Cerebellar nuclear complex (tissue), 1 donor: Measurements from ENCODE around the gene KLK5.
"Not testable (repeated sequence)": the region's sequence is repeated elsewhere in the genome, so short reads cannot be mapped to it uniquely, and the experiment has no call there.

Experiments
- DNase-seq, 2 experiments: peaks; one replicate each; lab custom pipeline; 2025; lab: John Stamatoyannopoulos, UW

KLK5 gene, protein sequence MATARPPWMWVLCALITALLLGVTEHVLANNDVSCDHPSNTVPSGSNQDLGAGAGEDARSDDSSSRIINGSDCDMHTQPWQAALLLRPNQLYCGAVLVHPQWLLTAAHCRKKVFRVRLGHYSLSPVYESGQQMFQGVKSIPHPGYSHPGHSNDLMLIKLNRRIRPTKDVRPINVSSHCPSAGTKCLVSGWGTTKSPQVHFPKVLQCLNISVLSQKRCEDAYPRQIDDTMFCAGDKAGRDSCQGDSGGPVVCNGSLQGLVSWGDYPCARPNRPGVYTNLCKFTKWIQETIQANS

DNA sequence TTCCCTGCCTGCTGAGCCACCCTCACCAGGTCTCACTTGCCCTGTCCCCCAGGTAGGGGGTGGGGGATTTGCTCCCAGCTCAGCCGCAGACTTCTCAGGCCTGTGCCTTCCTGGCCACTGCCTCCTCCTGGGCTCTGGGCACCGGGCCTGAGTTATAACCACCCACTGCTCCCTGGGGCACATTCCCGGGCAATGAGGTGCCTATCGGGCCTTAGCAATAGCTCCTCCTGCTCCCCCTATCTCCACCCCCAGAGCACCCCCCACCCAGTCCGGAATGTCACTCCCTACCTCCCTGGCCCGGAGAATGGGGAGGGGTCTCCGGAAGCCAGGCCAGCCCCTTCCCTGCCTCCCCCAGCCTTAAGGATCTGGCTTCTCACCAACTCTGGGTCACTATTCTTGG, at the start of gene KLK5:
Gene KLK5, minus strand, starts transcription at position 129 of the 400 bp plus-strand sequence. CDS start 381 bp downstream, outside the sequence.
- no peak for DNase-seq

DNA sequence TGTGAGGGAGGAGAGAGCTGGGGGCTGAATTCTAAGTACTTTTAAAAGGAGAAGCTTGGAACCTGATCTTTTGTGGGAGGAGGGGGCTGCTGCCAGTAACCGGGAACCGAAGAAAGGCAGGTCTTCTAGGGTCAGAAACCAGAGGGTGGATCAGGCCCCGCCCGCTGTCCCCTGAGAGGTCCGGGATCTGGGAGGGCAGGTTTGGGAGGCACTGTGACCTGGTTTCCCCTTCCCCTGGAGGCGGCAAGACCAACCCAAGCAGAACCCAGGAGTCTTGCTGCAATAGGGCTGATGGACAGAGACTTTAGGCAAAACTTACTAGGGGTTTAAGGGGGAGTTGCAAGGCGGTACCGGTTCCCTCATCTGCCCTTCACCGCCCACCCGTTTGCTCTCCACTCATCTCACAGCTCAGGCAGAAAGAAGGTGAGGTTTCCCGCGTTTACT, 49.3 kb upstream of the KLK5 start:
- DNase-seq = no peak

DNA sequence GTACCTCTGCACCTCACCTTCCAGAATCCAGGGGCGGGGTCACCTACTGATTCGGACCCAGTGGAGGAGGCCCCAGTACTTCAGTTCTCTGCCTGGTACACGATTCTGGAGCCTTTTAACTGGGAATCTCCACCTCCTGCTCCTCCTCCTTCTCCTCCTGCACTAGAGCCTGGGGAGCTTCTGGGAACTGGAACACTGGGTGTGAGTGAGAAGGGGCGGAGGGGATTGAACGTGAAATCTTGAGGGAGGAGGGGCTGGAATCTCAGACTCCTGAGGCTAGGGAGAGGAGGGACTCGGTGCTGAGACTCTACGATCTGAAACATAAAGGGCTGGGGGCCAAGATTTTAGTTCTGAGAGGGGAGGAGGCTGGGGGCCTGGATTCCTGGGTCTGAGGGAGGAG, 48.7 kb upstream of the KLK5 start, which contains the start of gene KLK8:
Gene KLK8, minus strand, starts transcription at position 90 of the 400 bp plus-strand sequence. CDS start 437 bp downstream, outside the sequence.
- DNase-seq = no peak

DNA sequence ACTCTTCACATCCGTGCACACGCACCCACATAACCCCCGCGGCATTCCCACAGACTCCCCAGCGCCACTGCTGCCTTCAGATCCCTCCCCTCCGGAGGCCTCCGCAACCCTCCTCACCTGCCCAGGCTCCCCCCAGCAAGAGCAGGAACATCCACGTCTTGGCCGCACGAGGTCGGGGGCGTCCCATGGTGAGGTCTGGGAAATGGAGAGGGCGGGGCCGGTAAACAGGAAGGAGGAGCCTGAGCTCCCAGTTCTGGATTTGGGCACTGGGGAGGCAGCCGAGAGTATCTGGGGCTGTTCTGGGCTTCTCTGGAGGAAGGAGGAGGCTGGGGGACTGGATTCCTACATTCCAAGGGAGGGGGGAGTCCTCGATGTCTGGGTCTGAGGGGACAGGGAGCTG, 48.1 kb upstream of the KLK5 start:
- no peak for DNase-seq

DNA sequence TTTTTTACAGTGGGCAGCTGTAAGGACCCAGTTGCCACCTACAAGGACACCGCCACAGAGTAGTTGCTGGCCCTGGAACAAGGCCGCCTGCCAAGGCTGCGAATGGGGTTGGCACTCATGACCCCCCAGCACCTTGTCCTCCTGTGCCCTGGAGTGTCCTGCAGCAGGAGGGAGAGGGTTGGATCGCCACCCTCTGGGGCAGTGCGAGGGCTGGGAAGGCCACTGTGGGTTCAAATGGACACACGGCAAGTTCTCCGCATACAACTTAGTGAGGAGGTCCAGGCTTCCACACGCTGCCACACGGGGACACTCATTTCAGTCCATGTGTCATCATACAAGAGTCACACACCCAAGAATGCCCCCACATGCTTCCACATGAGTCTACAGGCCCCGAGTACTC, 47.6 kb upstream of the KLK5 start:
- no peak for DNase-seq

DNA sequence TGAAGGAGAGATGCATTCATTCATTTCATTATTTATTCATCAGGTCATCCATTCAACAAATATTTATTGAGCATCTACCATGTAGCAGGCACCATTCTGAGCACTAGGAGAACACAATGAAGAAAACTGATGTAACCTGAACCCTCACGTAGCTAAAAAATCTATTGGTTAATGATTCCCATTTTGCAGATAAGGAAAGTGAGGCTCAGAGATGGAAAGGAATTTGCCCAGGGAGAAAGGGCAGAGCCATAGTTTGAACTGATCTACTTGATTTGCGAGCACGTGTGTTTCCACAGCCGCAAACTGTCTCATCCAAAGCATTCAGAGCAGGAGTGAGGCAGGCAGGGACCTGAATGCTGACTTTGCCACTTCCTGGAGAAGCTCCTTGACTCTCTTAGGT, 45.8 kb upstream of the KLK5 start:
- no peak for DNase-seq

DNA sequence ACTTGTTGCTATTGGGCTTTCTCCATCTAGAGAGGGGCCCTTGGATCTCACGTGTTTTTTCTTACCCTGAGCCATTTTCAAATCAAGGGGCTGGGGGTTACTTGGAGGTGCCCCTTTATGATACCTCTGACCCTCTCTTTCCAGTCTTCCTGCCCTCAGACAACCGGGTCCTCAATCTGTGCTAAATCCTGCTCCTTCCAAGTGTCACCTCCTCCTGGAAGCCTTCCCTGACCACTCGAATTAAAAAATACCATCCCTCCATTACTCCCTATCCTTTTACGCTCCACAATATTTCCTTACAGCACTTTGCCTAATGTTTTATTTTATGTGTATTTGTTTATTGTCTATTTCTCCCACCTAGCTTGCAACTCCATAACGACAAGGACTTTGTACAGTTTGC, 45.2 kb upstream of the KLK5 start:
- no peak for DNase-seq

DNA sequence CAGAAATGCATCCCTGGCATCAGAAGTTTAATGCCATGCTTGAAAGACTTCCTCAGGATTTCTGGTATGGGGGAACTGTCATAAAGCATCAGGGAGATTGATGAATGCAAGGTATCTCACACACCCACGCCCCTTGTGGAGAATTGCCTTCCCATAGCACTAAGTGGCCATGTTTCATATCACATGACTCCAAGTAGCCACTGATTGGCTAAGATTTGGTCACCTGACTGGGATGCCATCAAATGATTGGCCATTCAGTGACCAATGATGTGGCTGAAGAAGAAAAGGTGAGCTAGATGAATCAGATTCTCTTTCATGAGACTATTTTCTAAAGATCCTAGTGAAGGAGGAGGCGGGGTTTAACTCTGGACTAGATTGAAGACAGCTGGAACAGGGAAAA, 41.3 kb upstream of the KLK5 start:
- no peak for DNase-seq

DNA sequence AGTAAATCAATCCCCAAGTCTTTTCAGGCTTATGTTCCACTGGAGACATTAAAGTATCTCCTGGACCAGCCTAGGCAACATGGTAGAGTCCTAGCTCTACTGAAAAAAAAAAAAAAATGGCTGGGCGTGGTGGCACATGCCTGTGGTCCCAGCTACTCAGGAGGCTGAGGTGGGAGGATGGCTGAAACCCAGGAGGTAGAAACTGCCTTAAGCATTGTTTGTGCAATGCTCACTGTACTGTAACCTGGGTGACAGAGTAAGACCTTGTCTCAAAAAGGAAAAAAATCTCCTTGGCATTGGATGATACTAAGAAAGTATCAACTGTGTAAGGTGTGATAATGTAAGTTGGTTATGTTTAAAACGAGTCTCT, 39.8 kb upstream of the KLK5 start:
- DNase-seq = no peak

DNA sequence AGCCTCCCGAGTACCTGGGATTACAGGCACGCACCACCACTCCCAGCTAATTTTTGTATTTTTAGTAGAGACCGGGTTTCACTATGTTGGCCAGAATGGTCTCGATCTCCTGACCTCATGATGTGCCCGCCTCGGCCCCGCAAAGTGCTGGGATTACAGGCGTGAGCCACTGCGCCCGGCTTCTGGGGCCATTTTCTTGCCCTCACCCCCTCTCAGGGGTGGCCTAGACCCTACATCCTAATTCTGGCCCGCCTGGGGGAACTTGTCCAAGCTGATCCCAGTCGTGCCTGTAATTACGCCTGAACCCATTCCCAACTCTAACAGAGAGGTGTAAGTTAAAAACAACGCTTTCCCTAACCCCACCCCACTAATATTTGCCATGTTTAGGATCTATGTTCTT, 31.6 kb upstream of the KLK5 start:
- DNase-seq = not testable (repeated sequence)

DNA sequence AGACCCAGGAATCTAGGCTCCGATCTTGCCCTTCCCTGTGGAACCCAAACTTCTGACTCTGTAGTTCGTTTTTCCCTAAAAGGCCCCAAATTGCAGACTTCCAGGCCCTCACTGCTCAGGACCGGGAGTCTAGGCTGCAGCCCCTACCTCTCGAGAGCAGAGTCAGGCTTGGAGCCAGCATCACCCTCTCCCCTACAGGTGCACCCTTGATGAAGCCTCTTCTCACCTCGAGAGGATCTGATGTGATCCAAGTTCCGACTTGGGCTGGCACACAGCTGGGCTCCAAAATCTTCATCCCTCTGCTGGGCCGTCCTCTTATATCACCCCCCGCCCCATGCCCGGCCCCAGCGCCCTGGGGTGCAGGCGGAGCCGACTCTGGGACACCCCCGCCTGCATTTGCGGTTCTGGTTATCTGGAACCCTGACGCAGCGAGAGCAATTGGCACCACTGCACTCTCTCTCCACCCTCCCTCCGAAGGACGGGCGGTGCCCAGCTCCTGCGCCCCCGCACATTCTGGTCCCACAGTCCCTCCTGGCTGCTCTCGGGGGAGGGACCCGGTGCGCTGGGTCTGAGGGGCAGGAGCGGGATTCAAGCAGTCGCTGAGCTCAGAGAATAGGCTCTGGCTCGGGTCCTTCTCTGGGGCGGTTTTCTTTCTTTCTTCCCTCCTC, 30.9 kb upstream of the KLK5 start, which contains the start of gene KLK7:
Gene KLK7, minus strand, starts transcription at position 293 of the 668 bp plus-strand sequence. CDS start 1,518 bp downstream, outside the sequence.
- DNase-seq = no peak

DNA sequence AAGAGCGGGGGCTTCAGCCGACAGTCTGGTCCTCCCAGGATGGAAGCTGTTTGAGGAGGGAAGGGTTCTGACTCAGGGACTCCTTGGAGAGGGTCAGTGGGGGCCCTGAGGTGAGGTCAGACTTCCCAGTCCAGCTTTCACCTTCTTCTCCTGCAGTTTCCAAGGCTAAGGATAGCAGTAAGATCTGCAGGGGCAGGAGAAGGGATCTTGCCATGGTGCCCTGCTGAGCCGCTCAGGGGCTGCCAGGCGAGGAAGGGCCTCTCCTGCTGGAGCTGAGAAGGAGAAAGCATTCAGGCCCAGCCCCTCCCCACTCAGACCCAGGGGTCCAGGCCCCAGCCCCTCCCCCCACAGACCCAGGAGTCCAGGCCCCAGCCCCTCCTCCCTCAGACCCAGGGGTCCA, 29.3 kb upstream of the KLK5 start:
- no peak for DNase-seq

DNA sequence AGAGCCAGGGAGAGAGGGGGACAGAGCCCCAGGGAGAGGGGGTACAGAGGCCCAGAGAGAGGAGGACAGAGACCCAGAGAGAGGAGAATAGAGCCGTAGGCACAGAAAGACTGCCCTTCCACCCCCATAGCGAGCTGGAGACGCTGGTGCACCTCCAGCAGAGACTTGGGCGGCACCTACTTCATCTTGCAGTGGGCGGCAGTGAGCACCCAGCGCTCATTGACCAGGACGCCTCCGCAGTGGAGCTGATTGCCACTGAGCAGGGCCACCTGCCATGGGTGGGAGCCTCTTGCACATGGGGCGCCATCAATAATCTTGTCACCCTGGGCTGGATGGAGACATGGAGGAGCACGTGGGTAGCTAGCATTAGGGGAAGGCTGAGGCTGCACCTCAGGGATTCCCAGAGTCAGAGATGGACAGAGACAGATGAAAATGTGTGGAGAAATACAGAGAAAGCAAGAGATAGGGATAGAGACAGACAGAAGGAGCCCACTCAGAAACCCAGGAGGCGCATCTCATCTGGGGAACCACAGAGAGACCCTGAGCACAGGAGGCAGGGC, 28.8 kb upstream of the KLK5 start:
- DNase-seq = no peak

DNA sequence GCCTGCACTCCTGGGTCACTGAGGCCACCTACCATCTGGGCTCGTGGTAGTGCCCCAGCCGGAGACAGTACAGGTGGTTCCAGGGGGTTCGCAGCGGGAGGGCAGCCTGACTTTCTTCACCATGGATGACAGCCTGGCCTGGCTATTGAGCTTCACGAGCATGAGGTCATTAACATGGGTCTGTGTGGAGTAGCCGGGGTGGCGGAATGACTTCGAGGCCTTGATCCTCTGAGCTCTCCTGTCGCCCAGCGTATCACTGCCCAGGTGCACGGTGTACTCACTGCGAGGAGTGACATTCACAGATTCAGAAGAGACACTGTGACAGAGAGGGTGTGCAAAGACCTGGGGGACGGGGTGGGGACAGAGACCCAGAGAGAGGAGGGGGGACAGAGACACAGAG, 27.4 kb upstream of the KLK5 start:
- no peak for DNase-seq

DNA sequence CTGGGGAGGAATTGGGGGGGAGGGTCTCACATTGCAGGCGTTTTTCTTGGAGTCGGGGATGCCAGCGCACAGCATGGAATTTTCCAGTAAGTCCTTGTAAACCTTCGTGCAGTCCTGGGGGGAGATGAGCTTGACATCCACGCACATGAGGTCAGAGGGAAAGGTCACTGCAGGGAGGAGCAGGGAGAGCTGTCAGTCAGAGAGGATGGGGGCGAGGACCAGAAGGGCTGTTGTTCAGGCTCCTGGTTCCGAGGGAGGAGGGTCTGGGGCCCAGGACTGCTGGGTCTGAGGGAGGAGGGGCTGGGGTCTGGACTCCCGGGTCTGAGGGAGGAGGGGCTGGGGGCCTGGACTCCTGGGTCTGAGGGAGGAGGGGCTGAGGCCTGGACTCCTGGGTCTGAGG, 26.9 kb upstream of the KLK5 start:
- DNase-seq = no peak

DNA sequence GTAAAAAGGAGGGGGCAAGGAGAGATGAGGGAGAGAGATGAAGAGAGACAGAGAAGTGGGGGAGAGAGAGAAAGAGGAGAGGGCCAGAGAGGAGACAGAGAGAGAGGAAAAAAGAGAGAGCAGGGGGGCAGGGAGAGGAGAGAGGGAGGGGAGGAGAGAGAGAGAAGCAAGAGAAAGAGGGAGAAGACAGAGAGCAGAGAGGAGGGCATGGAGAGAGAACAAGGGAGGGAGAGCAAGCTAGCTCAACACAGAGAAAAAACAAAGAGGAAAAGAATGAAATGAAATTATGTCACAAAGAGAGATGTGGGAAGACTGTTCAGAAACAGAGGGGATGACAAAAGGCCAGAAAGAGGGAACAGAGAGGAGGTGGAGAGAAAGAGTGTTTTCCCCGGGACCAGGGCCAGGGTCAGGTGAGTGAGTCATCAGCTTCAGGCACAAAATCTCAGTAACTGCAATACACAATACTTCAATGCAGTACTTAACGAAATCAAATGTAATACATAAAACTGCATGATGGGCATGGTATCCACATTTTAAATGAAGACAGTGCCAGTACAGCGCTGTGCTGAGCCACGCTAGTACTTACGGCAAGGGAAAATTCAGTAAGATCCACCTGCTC, 26.0 kb upstream of the KLK5 start:
- no peak for DNase-seq

DNA sequence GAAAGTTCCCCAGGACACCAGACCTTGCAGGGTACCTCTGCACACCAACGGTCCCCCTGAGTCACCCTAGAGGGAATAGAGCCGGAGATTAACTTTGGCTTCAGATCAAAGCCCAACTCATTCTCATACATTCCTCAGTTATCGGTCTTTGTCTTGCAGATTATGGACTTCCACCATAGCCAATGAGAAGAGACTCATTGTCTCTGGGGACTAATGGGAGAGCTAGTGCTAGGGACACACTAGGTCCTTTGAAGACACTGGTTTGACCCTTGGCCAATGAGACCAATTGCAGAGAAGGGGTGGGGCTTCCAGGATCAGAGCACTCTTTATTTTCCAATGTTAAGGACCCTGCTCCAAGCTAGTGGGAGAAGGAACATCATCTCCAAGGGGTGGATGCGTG, 24.8 kb upstream of the KLK5 start:
- DNase-seq = no peak

DNA sequence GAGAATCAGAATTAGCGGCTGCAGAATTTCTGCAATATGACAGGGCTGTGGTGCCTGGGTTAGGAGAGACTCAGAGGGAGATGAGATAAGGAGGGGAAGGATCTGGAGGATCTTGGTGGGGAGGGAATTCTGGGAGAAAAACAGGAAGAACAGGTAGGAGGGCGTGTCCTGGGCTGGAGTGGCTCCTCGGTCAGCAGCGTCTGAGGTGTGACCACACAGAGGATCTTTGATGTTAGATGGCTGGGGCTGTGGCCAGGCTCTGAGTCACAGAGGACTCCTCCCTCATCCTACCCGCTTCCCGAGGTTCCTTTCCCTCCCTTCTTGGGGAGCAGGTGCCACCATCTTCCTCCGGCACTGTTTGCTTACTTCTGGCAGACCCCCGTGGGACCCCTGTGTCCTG, 22.9 kb upstream of the KLK5 start:
- DNase-seq = no peak

DNA sequence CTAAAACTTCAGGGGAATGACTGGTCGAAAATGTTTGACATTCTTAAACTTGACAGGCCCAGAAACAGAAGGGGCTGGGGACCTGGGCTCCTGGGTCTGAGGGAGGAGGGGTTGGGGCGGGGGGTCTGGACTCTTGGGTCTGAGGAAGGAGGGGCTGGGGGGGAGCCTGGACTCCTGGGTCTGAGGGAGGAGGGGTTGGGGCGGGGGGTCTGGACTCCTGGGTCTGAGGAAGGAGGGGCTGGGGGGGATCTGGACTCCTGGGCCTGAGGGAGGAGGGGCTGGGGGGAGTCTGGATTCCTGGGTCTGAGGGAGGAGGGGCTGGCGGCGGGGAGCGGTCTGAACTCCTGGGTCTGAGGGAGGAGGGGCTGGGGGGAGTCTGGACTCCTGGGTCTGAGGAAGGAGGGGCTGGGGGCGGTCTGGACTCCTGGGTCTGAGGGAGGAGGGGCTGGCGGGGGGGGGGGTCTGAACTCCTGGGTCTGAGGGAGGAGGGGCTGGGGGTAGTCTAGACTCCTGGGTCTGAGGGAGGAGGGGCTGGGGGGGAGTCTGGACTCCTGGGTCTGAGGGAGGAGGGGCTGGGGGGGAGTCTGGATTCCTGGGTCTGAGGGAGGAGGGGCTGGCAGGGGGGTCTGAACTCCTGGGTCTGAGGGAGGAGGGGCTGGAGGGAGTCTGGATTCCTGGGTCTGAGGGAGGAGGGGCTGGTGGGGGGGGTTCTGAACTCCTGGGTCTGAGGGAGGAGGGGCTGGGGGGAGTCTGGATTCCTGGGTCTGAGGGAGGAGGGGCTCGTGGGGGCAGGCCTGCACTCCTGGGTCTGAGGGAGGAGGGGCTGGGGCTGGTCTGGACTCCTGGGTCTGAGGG, 22.1 kb upstream of the KLK5 start:
- no peak for DNase-seq

DNA sequence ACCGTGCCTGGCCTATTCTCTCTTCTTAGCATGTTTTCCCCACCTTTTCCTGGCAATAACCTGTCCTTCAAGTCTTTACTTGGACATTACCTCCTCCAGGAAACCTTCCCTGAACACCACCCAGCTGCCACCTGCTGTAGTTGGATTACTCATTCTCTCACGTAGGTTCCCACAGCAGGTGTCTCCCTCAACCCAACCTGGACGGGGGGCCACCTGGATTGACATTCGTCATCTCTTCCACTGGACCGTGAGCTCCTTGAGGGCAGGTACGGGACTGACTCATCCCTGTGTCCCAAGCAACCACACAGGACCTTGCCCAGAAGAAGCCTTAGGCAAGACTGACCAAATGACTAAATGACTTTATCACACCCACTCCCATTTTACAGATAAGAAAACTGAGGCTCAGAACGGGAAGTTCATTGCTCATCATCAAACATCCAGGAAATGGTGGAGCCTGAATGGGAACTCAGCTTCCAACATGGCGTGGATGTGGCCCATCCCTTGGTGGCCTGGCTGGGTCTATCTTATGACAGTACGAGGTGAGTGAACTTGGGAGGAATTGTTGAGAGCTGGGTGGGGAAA, 20.0 kb upstream of the KLK5 start:
- DNase-seq = no peak

DNA sequence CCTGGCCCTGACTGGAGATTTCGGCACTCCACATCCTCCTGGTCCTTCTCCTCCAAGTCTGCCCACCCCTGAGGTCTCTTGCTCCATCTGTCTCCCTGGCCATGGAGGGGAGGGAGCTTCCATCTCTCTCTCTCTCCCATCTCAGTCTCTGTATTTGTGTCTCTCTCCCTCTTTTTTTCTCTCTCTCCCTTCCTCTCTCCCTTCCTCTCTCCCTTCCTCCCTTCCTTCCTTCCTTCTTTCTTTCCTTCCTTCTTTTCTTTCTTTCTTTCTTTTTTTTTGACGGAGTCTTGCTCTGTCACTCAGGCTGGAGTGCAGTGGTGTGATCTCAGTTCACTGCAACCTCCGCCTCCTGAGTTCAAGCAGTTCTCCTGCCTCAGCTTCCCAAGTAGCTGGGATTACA, 17.0 kb upstream of the KLK5 start:
- not testable (repeated sequence) for DNase-seq

DNA sequence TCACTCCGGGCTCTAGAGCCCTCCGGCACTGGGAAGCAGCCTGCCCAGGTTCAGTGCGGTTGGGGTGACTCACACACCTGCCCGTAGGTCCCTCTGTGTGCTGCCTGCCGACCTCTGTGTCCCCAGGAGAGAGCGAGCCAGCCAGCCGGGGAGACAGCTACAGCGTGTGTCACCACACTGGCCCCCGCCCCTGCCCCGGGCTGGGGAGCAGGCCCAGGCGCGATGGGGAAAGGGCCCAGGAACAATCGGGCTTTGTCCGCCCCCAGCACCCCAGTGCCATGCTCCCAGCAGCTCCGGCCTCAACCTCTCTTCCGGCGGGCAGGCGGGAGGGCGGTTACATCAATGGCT, 16.5 kb upstream of the KLK5 start, which contains the start of gene KLK6:
Gene KLK6, minus strand, starts transcription at position 179 of the 348 bp plus-strand sequence. CDS start 1,487 bp downstream, outside the sequence.
- DNase-seq = no peak
